Activated CD4-positive, alpha-beta T cell treated with anti-CD3 and anti-CD28 coated beads, Interleukin-2, amount 10 ng/mL, durations not matched to agents 24 days and 14 days (primary cell): ENCODE measurements around the gene AVPR1B. TPM values are rescaled to one million over a fixed set of nuclear protein-coding genes. Genes with fewer than 3 reads are reported as not detected.

Source experiments
- DNase-seq: peaks from one replicate; pipeline ENCODE4 v3.0.0; 2022
- H3K27ac Mint-ChIP-seq: one replicate; pipeline ENCODE4 v1.8.0; 2022; ENCODE audit warnings: mild to moderate bottlenecking, mixed read lengths
- H3K27me3 Mint-ChIP-seq: one replicate; pipeline ENCODE4 v1.8.0; 2022; ENCODE audit warnings: mixed read lengths
- H3K36me3 Mint-ChIP-seq: one replicate; pipeline ENCODE4 v1.8.0; 2022; ENCODE audit warnings: low read depth, mild to moderate bottlenecking, mixed read lengths
- H3K4me1 Mint-ChIP-seq: one replicate; pipeline ENCODE4 v1.8.0; 2021; ENCODE audit warnings: mixed read lengths
- H3K4me3 Mint-ChIP-seq: one replicate; pipeline ENCODE4 v1.8.0; 2022; ENCODE audit warnings: mild to moderate bottlenecking, moderate library complexity, mixed read lengths
- H3K9me3 Mint-ChIP-seq: one replicate; pipeline ENCODE4 v1.8.0; 2021; ENCODE audit warnings: mixed read lengths
- intact Hi-C: fragments of 100-400 bp; cut with micrococcal nuclease; formaldehyde crosslinking; loops from one replicate; pipeline ENCODE4 v1.15.1; 2023
- total RNA-seq: library from RNA; stranded (reverse); gene quantifications from 2 replicates; pipeline ENCODE4 v1.2.3, GENCODE V29; 2022

The AVPR1B gene, protein sequence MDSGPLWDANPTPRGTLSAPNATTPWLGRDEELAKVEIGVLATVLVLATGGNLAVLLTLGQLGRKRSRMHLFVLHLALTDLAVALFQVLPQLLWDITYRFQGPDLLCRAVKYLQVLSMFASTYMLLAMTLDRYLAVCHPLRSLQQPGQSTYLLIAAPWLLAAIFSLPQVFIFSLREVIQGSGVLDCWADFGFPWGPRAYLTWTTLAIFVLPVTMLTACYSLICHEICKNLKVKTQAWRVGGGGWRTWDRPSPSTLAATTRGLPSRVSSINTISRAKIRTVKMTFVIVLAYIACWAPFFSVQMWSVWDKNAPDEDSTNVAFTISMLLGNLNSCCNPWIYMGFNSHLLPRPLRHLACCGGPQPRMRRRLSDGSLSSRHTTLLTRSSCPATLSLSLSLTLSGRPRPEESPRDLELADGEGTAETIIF
- not detected in 2 replicates for total RNA-seq

DNA sequence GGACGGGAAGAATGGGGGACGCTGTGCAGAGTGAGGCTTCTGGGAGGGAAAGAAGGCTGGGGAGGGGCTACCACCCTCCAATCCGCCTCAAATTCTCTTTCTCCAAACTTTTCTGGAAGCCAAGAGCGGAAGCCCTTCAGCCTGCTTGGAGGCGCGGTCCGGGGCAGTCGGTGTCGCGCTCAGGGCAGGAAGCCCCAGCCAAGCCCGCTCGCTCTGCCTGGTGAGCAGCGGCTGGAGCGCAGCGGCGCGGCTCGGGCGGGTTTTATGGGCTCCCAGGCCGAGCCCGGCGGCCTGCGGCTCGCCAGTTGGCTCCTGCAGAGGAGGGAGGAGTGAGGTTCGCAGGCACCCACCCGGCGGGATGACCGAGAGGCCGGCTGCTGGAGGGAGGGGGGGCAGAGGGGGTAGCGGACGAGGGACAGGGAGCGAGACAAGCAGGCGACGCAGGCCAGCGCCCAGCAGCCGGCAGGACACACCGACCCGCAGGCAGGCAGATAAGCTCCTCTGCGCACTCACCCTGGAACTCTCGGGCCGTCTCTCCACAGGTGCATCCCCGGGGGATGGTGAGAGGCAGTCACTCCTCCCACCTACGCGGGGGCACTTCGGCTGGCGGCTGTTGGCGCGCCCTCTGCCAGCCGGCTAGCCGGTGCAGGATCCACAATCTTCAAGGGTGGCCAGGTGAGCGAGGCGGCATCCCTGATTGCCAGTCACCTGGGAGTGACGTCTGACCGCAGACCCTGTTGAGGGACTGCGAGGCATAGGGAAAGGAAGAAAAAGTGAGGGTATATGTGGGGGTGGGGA, at the start of gene AVPR1B:
Gene AVPR1B, minus strand, starts transcription at position 238 of the 798 bp plus-strand sequence. CDS start 498 bp downstream, outside the sequence.
- DNase-seq = peak; percentile 65
- Mint-ChIP-seq H3K4me3 (peak within 1 kb of the TSS; percentile 49), H3K9me3 (no peaks in the 10 kb centered on the region), H3K27me3 (peaks cover 72% of the 10 kb centered on the region), H3K36me3 (no peaks in the 10 kb centered on the region), H3K4me1 (peaks cover 2% of the 10 kb centered on the region), H3K27ac (no peak within 1 kb of the TSS)
- intact Hi-C loops = no loop called here

DNA sequence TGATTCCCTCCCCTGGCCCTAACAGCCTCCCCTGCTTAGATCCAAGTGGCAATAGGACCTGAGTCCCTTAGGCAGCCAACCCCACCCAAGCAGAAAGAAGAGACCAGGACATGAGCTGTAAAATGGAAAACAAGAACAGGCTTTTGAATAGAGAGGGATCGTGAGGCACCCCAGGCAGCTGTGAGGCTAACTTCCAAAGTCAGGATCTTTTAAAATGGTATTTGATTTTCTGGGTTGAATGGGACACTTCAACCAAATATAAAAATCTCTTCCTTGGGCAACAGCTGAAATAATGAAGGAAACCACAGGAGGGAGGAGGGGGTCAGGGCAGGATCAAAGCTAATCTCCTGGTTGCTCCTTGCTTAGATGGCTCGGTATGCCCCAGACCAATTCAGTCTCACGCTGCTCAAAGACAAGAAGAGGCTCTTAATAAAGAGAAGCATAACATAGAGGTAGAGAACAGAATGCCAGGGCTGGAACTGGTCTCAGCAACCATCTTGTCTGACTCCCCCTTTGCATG, 28.6 kb upstream of the AVPR1B start:
- peaks cover 4% of the 10 kb centered on the region for H3K9me3 Mint-ChIP-seq
- H3K27ac Mint-ChIP-seq = no peak overlapping the region
- no peak overlapping the region for H3K4me3 Mint-ChIP-seq
- peak; percentile 37 for DNase-seq
- H3K27me3 Mint-ChIP-seq = peaks cover 34% of the 10 kb centered on the region
- H3K4me1 Mint-ChIP-seq = peaks cover 7% of the 10 kb centered on the region
- intact Hi-C loops = no loop called here
- H3K36me3 Mint-ChIP-seq = no peaks in the 10 kb centered on the region

DNA sequence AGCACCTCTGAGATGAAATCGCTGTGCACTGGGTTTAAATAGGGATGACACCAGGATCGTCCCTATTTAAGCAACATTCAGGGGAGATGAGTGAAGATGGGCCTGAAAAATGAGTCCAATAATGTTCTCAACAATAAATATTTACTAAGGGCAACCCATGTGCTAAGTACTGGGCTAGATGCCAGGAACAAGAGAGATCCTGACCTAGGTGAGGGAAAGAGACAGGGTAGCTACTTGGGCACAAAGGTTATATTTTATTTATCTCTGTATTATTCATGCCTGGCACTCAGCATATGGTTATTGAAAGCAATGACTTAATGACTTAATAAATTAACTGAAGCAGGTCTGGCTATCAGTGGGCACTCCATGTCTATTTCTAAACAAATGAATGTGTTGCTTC, 27.4 kb upstream of the AVPR1B start:
- no peak overlapping the region for H3K27ac Mint-ChIP-seq
- H3K27me3 Mint-ChIP-seq = peaks cover 46% of the 10 kb centered on the region
- intact Hi-C loops = no loop called here

DNA sequence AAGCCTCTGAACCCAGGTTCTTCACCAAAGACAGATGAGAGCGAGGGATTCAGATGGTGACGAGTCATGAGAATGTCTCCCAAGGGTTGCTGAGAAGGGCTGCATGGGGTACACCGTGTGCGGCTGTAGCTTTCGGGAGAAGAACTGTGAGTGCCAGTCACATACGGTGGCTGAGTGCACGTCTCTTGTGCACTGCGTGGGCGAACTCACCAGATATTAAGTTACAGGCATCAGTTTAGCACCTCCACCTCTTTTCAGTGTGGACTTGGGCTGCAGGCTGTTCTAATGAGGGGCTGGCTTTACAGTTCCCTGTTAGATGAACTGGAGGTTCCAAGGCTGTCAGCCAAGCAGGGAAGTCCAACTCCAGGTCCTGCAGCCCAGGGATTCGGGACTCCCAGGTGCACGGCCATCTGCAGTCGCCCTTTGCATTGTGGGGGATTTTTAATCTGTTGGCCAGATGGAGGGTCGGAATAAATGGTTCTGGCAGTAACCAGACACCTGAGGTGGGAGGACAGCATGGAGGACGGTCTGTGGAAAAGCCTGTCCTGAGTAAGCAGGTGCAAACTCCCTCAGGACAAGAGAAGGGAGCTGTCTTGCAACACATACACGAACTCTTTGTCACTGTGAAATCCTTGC, 26.5 kb upstream of the AVPR1B start:
- peaks cover 4% of the 10 kb centered on the region for H3K9me3 Mint-ChIP-seq
- H3K4me1 Mint-ChIP-seq = peaks cover 7% of the 10 kb centered on the region
- H3K36me3 Mint-ChIP-seq = no peaks in the 10 kb centered on the region
- no peak overlapping the region for H3K4me3 Mint-ChIP-seq
- peaks cover 51% of the 10 kb centered on the region for H3K27me3 Mint-ChIP-seq
- peak; percentile 47 for DNase-seq
- intact Hi-C loops = no loop called here
- H3K27ac Mint-ChIP-seq = no peak overlapping the region

More for the DNA sequence above, 27.4 kb upstream of the AVPR1B start:
- H3K4me3 Mint-ChIP-seq = no peak overlapping the region
- peaks cover 4% of the 10 kb centered on the region for H3K9me3 Mint-ChIP-seq
- H3K36me3 Mint-ChIP-seq = no peaks in the 10 kb centered on the region
- DNase-seq = no peak
- peaks cover 7% of the 10 kb centered on the region for H3K4me1 Mint-ChIP-seq

DNA sequence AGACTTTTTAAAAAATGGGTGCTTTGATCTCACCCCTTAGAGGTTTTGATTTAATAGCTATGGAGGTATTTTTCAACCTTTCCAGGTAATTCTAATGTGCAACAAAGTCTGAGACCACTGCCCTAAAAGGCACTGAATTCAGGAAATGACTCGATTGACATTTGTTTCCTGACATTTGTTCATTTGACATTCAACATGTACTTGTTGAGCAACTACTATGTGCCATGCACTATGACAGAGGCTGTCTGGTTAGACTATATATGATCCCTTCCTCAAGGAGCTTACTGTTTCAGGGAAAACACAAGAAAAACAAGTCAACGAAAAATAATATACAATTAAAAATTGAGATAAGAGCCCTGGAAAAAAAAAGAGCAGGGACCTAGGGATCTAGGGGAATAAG, 25.6 kb upstream of the AVPR1B start:
- H3K27ac Mint-ChIP-seq = no peak overlapping the region
- H3K4me3 Mint-ChIP-seq = no peak overlapping the region
- H3K36me3 Mint-ChIP-seq = no peaks in the 10 kb centered on the region
- peaks cover 7% of the 10 kb centered on the region for H3K4me1 Mint-ChIP-seq
- intact Hi-C loops = no loop called here
- peaks cover 4% of the 10 kb centered on the region for H3K9me3 Mint-ChIP-seq
- DNase-seq = no peak
- H3K27me3 Mint-ChIP-seq = peaks cover 56% of the 10 kb centered on the region

DNA sequence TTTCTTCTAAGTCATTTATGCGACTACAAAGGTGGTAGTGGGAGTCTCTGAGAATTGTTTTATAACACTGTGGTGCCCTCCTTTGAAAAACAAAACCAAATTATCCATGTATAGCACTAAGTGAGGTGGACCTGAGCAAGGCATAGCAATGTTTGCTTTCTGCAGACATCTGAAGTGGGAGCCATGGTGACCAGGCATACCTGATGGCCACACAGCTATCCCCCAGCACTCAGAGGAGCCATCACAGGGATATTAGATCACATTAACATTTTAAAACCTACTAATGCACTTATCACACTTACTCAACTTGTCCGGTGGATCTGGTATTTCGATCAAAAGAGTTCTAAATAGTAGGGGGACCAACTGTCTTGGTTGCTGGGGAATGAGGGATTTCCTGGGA, 24.8 kb upstream of the AVPR1B start:
- Mint-ChIP-seq H3K9me3 (no peaks in the 10 kb centered on the region), H3K27ac (no peak overlapping the region), H3K27me3 (peaks cover 58% of the 10 kb centered on the region), H3K4me3 (no peak overlapping the region), H3K36me3 (no peaks in the 10 kb centered on the region), H3K4me1 (peaks cover 7% of the 10 kb centered on the region)
- peak; percentile 43 for DNase-seq
- intact Hi-C loops = no loop called here

DNA sequence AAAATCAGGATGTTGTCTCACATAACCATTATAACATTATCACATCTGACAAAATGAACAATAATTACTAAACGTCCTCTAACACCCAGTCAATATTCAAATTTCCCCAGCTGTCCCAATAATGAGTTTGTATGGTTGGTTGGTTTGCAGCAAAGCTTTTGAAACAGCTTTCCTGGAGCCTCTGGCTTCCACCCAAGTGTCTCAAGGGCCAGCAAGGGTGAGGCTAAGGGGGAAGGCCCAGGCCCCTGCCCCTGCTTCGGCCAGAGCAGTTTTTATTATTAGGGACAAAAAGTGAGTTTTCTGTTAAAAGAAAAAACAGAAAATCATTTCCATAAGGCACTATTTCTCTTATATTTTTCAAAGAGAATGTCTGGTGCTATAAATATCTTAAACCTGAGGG, 19.1 kb upstream of the AVPR1B start:
- H3K27ac Mint-ChIP-seq = no peak overlapping the region
- H3K4me1 Mint-ChIP-seq = no peaks in the 10 kb centered on the region
- intact Hi-C loops = no loop called here
- no peak overlapping the region for H3K4me3 Mint-ChIP-seq
- no peak for DNase-seq
- peaks cover 46% of the 10 kb centered on the region for H3K27me3 Mint-ChIP-seq
- no peaks in the 10 kb centered on the region for H3K36me3 Mint-ChIP-seq
- H3K9me3 Mint-ChIP-seq = no peaks in the 10 kb centered on the region

DNA sequence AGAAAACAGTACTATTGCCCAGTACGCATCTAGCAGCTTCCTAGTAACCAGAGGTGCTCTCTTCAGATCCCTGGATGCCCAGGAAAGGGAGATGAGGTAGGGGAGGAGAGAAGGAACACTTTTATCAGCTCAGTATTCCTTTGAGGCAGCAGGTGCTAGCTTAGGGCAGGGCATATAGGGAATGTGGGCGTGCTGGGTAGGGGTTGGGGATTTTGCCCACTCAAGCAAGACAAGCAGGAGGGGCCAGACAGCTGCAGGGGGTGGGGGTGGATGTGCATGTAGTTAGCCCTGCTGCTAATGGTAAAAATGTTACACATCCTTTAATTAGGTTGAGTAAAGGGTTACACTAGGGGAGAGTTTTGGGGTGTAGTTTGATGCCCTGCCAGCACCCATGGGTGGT, 18.1 kb upstream of the AVPR1B start:
- no peak overlapping the region for H3K4me3 Mint-ChIP-seq
- H3K36me3 Mint-ChIP-seq = no peaks in the 10 kb centered on the region
- intact Hi-C loops = no loop called here
- no peaks in the 10 kb centered on the region for H3K4me1 Mint-ChIP-seq
- H3K27ac Mint-ChIP-seq = no peak overlapping the region
- H3K27me3 Mint-ChIP-seq = peaks cover 42% of the 10 kb centered on the region
- H3K9me3 Mint-ChIP-seq = no peaks in the 10 kb centered on the region
- no peak for DNase-seq

DNA sequence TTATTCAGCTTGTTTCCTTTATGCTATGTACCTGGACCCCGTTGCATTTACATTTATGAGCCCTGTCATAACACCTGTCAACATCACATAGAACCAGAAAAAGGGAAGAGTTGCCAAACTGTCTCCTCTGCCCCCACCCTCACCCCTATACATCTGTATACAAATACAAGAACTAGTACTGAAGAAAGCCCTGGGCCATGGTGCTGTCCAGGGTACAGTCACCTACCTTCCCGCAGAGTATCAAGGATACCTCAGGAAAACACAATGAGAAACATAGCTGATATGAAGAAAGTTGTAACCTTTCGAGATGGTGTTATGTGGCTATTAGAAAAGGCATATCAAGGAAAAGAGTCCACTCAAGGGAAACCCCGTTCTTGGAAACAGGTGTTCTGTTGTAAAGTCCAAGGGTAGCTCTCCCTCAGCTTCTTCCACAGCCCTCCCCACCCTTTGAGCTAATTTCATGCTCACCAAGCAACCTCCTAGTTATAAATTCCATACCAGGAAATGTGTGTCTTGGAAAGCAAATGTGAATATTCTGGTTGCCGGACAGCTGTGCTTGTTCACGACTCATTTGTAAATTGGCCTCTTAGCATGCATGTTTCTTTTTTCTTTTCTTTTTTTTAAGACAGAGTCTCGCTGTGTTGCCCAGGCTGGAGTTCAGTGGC, 16.7 kb upstream of the AVPR1B start:
- DNase-seq = no peak
- Mint-ChIP-seq H3K27ac (no peak overlapping the region), H3K4me3 (no peak overlapping the region), H3K36me3 (no peaks in the 10 kb centered on the region), H3K9me3 (no peaks in the 10 kb centered on the region), H3K4me1 (no peaks in the 10 kb centered on the region), H3K27me3 (peaks cover 33% of the 10 kb centered on the region)
- intact Hi-C loops = no loop called here

DNA sequence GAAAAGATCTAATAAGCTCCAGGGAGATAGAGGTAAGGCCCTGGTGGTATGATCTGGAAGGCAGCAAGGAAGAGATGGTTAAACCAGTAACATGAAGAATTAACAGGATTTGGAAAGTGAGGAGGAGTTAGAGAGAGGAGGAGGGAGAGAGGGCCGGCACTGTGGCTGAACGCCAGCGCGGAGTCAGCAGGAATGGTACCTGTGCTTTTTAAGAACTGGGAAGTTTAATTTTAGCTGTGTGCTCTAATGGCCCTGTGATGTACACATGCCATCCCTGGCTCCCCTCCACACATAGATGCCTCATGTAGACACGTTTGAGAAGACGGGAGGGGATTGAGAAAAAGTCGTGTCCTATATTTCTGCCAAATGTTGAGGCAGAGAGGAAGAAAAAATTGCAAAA, 13.8 kb upstream of the AVPR1B start:
- Mint-ChIP-seq H3K9me3 (no peaks in the 10 kb centered on the region), H3K4me1 (no peaks in the 10 kb centered on the region), H3K27ac (no peak overlapping the region), H3K27me3 (peaks cover 33% of the 10 kb centered on the region), H3K36me3 (no peaks in the 10 kb centered on the region), H3K4me3 (no peak overlapping the region)
- intact Hi-C loops = no loop called here
- no peak for DNase-seq

DNA sequence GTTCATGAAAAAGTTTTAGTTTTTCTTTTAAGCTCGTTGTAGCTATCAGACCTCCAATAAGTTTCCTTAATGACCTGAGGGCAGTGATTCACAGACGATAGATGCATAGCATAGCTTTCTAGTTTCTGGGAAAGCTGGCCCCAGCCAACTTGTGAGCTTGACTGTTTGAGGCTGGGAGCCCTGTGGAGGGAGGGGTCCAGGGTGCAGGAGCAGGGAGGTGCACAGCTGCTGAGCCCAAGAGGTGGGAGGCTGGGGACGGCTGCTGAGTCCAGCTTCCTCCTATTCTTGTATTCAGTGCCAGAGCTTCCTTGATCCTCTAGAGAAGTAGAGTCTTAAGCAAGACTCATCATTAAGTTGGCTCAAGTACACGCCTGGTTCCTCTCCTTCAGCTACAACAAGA, 11.0 kb upstream of the AVPR1B start:
- no peak for DNase-seq
- no peaks in the 10 kb centered on the region for H3K36me3 Mint-ChIP-seq
- no peaks in the 10 kb centered on the region for H3K4me1 Mint-ChIP-seq
- intact Hi-C loops = no loop called here
- H3K27ac Mint-ChIP-seq = no peak overlapping the region
- no peaks in the 10 kb centered on the region for H3K9me3 Mint-ChIP-seq
- H3K27me3 Mint-ChIP-seq = peaks cover 38% of the 10 kb centered on the region
- no peak overlapping the region for H3K4me3 Mint-ChIP-seq

DNA sequence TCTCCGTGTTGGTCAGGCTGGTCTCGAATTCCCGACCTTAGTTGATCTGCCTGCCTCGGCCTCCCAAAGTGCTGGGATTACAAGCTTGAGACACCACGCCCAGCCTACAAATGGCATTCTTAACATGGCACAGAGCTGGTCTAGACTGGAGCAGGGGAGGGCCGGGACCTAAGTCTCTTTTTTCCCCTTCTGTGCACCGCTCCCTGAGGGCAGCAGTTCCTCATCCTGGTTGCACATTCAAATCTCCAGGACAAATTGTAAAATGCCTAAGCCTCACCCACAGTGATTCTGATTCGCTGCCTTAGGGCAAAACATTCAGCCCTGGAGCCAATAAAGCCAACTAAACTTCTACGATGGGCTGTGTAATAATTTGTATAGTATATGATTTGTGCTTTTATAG, 10.1 kb upstream of the AVPR1B start:
- intact Hi-C loops = no loop called here
- Mint-ChIP-seq H3K36me3 (no peaks in the 10 kb centered on the region), H3K27ac (no peak overlapping the region), H3K27me3 (peaks cover 41% of the 10 kb centered on the region), H3K4me3 (no peak overlapping the region), H3K9me3 (no peaks in the 10 kb centered on the region), H3K4me1 (no peaks in the 10 kb centered on the region)
- no peak for DNase-seq

DNA sequence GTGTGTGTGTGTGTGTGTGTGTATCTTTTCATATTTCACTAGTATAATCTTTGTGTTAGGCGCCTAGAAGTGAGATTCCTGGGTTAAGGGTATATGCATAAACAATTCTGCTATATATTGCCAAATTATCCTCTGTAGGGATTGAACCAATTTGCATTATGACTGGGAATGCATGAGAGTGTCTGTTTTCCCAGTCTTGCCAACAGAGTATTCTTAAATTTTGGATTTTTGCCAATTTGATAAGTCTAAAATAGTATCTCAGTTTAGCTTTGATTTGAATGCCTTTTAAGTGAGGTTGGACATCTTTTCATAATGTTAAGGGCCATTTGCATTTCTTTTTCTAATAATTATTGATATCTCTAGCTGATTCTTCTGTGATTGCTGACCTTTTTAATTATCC, 8.2 kb upstream of the AVPR1B start:
- H3K9me3 Mint-ChIP-seq = no peaks in the 10 kb centered on the region
- no peak overlapping the region for H3K27ac Mint-ChIP-seq
- intact Hi-C loops = no loop called here
- DNase-seq = no peak
- no peak overlapping the region for H3K4me3 Mint-ChIP-seq
- no peaks in the 10 kb centered on the region for H3K4me1 Mint-ChIP-seq
- no peaks in the 10 kb centered on the region for H3K36me3 Mint-ChIP-seq
- peaks cover 47% of the 10 kb centered on the region for H3K27me3 Mint-ChIP-seq
